ENCODE measurements around the gene NEK5.
"Not testable (repeated sequence)": the region's sequence is repeated elsewhere in the genome, so short reads cannot be mapped to it uniquely, and the experiment has no call there.

Gene NEK5

DNA sequence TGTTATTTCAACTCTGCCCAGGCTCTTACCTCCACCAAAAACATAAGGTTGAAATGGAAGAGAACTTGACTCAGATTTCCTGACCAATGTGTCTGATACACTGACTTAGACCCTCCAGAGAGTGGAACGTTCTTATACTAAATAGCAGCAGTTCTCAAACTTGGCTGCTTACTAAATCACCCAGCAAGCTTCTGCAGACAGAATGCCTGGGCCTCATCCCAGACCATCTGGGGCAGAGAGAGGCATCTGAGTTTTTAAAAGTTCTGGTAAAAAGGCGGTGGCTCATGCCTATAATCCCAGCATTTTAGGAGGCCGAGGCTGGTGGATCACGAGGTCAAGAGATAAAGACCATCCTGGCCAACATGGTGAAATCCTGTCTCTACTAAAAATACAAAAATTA lies 46.3 kb downstream of the NEK5 start:
- no peak for DNase-seq (ENCODE audit: low read depth in 2 of 2, low spot score in 1 of 2)

DNA sequence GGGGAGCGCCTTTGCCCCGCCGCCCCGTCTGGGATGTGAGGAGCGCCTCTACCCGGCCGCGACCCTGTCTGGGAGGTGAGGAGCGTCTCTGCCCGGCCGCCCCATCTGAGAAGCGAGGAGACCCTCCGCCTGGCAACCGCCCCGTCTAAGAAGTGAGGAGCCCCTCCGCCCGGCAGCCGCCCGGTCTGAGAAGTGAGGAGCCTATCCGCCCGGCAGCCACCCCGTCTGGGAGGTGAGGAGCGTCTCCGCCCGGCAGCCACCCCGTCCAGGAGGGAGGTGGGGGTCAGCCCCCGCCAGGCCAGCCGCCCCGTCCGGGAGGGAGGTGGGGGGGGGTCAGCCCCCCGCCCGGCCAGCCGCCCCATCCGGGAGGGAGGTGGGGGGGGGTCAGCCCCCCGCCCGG lies 49.0 kb downstream of the NEK5 start:
- DNase-seq (ENCODE audit: low read depth in 2 of 2, low spot score in 1 of 2): not testable (repeated sequence)

DNA sequence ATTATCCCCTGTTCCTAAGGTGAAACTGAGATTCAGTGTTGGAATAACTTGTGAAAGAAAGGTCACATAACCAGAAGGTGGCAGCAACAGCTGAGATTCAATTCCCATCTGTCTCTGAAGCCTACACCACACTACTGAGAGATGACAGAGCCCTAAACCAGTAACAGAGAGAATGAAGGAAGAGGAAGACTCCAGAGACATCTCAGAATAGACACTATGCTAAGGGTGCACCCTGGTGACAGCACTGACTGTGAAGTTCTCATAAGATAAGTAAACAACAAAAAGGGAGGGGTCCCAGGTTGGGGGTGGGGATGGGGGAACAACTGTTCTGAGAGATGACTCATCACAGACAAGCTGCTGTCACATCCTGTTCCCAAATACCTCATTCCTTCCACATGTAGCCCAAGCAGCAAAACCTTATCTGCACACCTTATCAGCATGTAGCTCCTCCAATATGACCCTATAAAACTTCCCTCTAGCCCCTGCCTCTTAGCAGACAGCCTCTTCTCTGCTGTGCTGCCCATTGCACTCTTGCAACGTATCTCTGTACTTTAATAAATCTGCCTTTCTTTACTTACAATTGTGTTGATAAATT lies 57.8 kb downstream of the NEK5 start:
- no peak for DNase-seq (ENCODE audit: low read depth in 2 of 2, low spot score in 1 of 2)

DNA sequence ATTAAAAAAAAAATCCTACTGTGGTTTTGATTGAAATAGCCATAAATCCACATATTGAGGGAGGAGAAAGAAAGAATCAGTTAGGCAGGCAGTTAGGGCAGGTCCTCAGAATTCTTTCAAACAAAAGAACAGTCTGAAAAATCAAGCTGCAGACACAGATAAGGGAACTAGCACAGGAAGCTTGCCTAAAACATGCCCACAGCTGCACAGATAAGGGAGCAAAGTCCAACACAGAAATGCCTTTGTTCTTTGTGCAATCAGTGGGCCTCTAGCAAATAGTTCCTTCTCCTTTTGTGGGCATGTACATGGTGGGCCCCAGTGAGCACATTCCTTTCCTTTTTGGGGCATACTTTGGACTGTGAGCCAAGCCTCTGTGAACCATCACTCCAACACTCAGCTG lies 61.6 kb downstream of the NEK5 start:
- DNase-seq (ENCODE audit: low read depth in 2 of 2, low spot score in 1 of 2): no peak

DNA sequence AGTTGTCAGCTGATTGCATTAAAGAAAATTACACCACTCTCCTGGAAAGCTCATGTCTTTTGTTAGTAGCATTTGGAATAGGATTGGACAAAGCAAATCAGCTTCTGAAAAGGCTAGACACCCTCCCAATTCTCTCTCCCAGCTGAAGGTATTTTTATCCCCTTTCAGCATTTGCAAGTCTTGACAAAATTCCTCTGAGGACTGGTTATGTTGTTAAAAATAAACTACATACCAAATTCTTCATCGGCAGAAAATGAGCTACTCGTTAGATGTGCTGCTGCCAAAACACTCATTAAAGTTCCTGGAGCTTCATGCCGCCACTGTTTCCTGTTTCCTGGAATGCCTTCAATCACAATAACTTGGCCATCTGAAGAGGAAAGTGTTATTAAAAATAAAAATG lies 67.3 kb downstream of the NEK5 start:
- no peak for DNase-seq (ENCODE audit: low read depth in 2 of 2, low spot score in 1 of 2)

DNA sequence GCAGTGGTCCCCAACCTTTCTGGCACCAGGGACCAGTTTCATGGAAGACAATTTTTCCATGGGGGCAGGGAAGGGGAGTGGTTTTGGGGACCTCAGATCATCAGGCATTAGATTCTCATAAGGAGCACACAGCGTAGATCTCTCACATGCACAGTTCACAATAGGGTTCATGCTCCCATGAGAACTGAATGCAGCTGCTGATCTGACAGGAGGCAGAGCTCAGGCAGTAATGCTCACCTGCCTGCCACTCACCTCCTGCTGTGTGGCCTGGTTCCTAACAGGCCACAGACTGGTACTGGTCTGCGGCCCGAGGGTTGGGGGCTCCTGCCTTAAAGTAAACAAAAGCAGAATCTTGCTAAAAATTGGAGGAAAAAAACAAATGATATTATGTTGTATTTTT lies 67.8 kb downstream of the NEK5 start:
- not testable (repeated sequence) for DNase-seq (ENCODE audit: low read depth in 2 of 2, low spot score in 1 of 2)

DNA sequence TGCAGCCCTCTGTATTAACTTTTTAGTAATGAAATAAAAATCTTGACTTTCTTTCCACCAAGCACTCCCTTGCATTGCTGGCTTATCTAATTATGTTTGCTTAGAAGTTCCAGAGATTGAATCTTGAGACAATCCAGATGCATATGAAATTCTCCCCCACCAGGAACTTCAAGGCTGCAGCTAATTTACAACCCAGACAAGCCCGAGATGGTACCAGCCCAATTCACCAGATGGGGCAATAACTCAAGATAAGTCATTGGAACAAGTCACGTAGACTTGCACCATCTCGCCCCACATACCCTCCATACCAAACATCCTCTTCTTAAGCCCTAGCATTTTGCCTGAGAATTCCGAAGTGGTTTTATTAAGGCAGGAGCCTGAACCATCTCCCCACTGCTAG lies 75.4 kb downstream of the NEK5 start:
- no peak for DNase-seq (ENCODE audit: low read depth in 2 of 2, low spot score in 1 of 2)

DNA sequence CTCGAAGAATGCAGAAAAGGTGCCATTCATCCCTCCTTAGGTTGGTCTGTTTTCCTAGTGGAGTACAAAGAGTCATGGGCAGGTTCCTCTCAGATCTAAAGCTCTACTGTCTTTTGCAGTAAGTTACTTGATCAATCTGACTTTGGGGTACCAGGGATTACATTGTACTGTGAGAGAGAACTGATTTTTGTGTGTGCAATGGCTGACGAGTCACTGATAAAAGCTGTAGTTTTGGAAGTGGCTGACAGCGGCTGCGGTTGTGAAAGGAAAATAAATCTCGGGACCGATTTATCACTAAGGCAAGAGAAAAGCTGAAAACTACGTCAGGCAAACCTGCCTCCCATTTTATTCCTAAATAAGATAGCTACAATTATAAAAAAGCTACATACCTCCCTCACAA lies 77.5 kb downstream of the NEK5 start:
- no peak for DNase-seq (ENCODE audit: low read depth in 2 of 2, low spot score in 1 of 2)

DNA sequence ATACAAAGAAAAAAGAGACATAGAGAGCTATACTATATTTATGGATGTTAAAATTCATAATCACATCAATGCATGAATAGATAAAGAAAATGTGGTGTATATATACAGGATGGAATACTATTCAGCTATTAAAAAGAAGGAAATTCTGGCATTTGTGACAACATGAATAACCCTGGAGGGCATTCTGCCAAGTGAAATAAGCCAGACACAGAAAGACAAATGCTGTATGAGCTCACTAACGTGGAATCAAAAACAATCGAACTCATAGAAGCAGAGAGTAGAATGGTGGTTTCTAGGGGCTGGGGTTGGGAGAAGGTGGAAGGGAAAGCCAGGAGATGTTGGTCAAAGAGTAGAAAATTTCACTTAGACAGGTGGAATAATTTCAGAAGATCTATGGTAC lies 80.4 kb downstream of the NEK5 start:
- no peak for DNase-seq (ENCODE audit: low read depth in 2 of 2, low spot score in 1 of 2)

DNA sequence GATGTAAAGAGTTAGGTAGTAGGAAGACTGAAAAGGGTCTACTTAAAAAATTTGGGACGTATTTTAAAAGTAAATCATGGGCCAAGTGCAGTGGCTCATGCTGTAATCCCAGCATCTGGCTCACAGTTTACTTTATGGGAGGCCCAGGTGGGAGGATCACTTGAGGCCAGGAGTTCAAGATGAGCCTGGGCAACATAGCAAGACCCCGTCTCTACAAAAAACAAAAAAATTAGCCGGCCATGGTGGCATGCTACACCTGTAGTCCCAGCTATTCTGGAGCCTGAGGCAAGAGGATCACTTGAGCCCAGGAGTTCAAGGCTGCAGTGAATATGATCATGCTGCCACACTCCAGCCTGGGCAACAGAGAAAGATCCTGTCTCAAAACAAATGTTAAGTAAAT lies 81.4 kb downstream of the NEK5 start:
- DNase-seq (ENCODE audit: low read depth in 2 of 2, low spot score in 1 of 2): no peak

DNA sequence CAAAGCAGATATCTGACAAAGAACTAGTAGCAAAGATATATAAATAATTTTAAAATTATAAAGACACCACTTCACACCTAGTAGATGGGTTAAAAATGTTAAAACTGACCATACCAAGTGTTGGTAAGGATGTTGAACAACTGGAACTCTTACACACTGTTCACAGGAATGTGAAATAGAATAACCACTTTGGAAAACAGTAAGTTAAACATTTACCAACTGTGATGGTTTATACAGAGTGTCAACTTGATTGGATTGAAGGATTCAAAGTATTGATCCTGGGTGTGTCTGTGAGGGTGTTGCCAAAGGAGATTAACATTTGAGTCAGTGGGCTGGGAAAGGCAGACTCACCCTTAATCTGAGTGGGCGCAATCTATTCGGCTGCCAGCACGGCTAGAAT lies 85.2 kb downstream of the NEK5 start:
- no peak for DNase-seq (ENCODE audit: low read depth in 2 of 2, low spot score in 1 of 2)

DNA sequence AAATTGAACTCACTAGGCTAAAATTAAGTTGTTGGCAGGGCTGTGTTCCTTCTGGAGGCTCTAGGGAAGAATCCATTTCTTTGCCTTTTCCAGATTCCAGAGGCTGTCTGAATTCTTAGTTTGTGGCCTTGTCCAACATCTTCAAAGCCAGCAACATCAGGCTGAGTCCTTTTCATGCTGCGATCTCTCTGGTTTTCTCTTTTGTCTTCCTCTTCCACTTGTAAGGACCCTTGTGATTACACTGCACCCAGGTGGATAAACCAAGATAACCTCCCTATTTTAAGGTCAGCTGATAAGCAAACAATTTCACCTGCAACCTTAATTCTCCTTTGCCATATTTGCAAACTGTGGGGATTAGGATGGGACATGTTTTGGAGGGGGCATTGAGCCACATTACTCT lies 92.8 kb downstream of the NEK5 start:
- DNase-seq (ENCODE audit: low read depth in 2 of 2, low spot score in 1 of 2): no peak

DNA sequence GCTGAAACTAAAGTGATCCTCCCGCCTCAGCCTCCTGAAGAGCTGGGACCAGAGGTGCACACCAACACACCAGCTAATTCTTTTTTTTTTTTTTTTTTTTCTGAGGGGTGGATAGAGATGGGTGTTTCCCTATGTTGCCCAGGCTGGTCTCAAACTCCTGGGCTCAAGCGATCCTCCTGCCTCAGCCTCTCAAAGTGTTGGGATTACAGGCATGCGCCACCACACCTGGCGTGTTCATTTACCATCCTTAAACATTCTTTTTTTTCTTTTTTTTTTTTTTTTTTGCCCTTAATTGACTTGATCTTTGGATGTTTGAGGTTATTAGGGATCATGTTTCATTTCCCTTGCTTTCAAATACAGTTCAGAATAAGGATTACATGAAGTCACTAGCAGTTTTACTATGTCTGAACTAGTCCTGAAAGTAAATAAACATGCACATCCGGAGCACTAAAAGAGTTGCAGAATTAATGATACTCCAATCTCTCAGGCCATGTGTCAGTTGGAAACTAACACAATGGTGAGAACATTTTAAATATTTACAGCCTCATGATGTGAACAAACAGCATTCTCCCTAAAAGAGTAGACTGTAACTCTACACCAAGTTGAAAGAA lies 94.2 kb downstream of the NEK5 start:
- no peak for DNase-seq (ENCODE audit: low read depth in 2 of 2, low spot score in 1 of 2)

DNA sequence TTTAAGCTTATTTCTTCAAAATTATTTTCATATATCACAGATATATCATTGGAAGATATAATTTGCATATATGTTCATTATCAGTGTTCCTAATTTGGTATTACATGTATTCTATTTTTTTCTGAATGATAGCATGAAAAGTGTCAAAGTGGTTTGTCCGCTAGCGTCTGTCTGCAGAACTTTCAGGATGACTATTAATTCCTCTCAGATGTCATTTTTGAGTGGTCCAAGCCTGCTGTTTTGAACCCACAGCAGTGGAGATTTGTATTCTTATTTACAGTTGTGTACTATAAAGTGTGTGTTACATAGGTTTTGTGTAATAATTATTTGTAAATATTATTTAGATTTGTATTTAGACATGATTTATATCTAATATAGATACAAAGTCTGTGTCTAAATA lies 95.8 kb downstream of the NEK5 start:
- no peak for DNase-seq (ENCODE audit: low read depth in 2 of 2, low spot score in 1 of 2)

DNA sequence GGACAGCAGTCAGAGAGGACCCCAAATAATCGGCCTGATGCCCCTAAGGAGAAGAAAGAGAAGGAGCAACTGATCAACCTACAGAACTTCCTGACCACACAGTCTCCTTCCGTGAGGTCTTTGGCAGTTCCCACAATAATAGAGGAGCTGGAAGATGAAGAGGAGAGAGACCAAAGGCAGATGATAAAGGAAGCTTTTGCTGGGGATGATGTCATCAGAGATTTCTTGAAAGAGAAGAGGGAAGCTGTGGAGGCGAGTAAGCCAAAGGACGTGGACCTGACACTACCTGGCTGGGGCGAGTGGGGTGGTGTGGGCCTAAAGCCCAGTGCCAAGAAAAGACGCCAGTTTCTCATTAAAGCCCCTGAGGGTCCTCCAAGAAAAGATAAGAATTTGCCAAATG lies 98.5 kb downstream of the NEK5 start:
- not testable (repeated sequence) for DNase-seq (ENCODE audit: low read depth in 2 of 2, low spot score in 1 of 2)

DNA sequence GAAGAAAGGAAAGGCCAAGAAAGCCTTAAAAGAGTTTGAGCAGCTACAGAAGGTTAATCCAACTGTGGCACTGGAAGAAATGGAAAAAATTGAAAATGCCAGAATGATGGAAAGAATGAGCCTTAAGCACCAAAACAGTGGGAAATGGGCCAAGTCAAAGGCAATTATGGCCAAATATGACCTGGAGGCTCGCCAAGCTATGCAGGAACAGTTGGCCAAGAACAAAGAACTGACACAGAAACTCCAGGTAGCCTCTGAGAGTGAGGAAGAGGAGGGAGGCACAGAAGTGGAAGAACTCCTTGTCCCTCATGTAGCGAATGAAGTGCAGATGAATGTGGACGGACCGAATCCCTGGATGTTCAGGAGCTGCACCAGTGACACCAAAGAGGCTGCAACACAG lies 99.3 kb downstream of the NEK5 start:
- no peak for DNase-seq (ENCODE audit: low read depth in 2 of 2, low spot score in 1 of 2)

DNA sequence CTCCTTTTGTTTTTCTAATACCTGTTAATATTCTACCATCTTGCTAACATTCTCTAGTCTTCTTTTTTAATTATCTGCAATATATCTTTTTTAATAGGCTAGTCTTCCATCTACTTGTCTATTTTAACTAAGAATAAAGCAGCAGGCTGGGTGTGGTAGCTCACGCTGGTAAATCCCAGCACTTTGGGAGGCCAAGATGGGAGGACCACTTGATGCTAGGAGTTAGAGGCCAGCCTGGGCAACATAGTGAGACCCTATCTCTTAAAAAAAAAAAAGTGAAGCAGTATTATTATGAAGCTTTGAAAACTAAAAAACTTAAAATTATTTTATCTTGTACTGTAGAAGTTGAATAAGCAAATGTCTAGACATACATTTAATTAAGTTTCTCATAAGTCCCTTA lies 101.0 kb downstream of the NEK5 start:
- no peak for DNase-seq (ENCODE audit: low read depth in 2 of 2, low spot score in 1 of 2)

DNA sequence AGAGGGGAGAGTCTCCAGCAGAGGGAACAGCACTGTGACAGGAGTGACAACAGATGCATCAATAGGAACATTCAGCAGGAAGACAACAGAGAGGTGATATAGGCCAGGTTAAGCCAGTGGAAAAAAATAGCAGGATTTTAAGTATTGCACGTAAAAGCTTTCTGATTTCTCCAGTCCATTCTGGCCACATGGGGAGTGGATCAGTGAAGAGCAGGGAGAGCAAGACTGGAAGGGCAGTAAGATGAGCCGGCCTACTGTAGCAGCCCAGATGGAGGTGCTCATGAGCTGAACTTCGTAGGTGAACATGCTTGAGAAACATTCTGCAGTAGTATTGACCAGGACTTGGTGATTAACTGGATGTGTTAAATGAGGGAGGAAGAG lies 102.6 kb downstream of the NEK5 start:
- no peak for DNase-seq (ENCODE audit: low read depth in 2 of 2, low spot score in 1 of 2)

DNA sequence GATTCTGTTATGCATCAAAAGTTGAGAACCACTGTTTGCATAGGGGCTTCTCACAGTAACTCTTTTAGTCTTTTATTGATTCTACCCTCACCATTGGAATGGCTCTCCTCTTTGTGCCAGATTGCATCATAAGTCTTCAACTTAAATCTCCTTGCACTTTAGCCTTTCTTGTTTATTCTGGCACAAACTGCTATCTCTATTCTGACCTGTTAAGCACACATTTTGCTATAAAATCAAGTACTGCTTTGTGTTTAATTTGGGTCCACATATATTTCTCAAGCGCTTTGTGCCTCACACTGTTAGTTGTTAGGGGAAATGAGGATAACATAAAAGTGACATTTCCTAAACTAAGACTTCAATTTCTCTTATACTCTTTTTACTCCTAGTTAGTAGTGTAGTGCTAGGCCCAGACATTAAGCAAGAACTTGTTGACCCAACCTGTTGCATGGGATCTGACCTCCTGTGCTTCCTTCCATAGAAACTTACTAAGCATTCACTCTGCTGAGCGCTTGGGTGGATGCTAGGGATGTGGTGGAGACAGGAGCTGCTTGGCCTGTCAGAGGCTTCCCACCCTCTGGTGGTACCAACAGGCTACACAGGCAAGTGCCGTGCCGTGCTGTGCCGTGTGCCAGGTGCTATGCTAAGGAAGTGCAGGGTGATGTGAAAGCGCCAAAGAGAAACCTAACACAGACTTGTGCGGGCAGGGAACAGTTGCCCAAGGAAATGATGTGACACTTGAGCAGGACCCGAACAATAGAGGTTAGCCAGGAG lies 103.2 kb downstream of the NEK5 start:
- no peak for DNase-seq (ENCODE audit: low read depth in 2 of 2, low spot score in 1 of 2)

DNA sequence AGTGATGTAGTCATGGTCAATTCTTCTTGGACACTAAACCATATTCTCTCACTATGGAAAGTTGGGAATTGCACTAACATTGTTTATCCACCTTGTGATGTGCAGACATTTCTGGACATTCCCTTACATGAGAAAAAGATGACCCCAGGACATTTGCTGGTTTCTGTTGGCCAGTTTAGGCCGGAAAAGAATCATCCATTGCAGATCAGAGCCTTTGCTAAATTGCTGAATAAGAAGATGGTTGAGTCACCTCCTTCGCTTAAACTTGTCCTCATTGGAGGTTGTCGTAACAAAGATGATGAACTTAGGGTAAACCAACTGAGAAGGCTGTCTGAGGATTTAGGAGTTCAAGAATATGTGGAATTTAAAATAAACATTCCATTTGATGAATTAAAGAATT lies 104.4 kb downstream of the NEK5 start, which contains the start of gene UTP14C:
TSS of gene UTP14C (plus strand) at position 211 of the 400 bp plus-strand sequence. CDS start 4,114 bp downstream, outside the sequence.
- DNase-seq (ENCODE audit: low read depth in 2 of 2, low spot score in 1 of 2): no peak

DNA sequence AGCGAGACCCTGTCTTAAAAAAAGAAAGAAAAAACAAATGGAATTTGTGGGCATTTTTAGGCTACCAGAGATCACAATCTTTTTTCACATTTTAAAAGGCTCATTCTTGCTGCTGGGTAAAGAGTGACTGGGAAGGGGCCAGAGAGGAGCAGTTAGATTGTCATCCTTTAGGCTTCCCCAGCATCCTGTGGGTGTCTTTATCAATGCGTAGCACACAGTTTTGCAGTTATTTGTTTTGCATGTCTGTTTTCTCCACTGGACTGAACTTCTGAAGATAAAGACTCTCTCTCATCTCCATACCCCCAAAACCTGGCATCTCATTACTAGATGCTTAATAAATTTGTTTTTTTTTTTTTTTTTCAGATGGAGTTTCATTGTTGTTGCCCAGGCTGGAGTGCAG lies 106.5 kb downstream of the NEK5 start:
- no peak for DNase-seq (ENCODE audit: low read depth in 2 of 2, low spot score in 1 of 2)

DNA sequence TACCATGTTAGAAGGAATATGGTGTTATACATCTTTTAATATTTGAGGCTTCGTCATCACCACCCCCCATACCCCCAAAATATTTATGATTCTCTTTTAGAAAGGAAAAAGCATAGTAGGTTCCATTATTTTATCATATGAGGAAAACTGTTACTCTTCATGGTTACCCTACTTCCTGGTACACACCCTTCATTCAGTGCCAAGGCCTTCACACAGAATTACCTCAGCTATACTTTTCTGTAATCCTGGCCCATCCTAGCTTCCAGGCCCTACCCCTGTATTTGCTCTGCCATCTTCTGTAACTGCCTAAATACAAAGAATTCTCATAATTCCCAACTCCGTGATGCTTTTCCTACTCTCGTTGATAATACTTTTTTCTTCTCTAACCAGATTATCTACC lies 108.7 kb downstream of the NEK5 start:
- no peak for DNase-seq (ENCODE audit: low read depth in 2 of 2, low spot score in 1 of 2)

DNA sequence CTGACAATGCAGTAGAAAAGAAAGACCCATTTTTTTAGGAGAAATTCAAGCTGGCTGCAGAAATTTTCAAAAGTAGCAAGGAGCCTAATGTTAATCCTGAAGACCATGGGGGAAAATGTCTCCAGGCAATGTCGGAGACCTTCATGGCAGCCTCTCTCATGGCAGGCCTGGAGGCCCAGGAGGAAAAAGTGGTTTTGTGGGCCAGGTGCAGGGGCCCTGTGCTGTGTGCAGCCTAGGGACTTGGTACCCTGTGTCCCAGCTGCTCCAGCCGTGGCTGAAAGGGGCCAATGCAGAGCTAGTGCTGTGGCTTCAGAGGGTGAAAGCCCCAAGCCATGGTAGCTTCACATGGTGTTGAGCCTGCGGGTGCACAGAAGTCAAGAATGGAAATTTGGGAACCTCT lies 112.6 kb downstream of the NEK5 start:
- no peak for DNase-seq (ENCODE audit: low read depth in 2 of 2, low spot score in 1 of 2)

Measured in stimulated activated CD8-positive, alpha-beta memory T cell treated with anti-CD3 and anti-CD28 coated beads, Interleukin-4, amount 100 ng/mL, for 1 hour (primary cell).